GM19463 (cell line): Measurements from ENCODE around the gene DCHS2.

ENCODE experiments used
- ATAC-seq: cut with Tn5 transposase; IDR thresholded peaks from one replicate; pipeline ENCODE4 v1.9.1; 2021; ENCODE audit warnings: mild to moderate bottlenecking, moderate library complexity; ENCODE audit not compliant: unreplicated experiment

DCHS2 gene, protein sequence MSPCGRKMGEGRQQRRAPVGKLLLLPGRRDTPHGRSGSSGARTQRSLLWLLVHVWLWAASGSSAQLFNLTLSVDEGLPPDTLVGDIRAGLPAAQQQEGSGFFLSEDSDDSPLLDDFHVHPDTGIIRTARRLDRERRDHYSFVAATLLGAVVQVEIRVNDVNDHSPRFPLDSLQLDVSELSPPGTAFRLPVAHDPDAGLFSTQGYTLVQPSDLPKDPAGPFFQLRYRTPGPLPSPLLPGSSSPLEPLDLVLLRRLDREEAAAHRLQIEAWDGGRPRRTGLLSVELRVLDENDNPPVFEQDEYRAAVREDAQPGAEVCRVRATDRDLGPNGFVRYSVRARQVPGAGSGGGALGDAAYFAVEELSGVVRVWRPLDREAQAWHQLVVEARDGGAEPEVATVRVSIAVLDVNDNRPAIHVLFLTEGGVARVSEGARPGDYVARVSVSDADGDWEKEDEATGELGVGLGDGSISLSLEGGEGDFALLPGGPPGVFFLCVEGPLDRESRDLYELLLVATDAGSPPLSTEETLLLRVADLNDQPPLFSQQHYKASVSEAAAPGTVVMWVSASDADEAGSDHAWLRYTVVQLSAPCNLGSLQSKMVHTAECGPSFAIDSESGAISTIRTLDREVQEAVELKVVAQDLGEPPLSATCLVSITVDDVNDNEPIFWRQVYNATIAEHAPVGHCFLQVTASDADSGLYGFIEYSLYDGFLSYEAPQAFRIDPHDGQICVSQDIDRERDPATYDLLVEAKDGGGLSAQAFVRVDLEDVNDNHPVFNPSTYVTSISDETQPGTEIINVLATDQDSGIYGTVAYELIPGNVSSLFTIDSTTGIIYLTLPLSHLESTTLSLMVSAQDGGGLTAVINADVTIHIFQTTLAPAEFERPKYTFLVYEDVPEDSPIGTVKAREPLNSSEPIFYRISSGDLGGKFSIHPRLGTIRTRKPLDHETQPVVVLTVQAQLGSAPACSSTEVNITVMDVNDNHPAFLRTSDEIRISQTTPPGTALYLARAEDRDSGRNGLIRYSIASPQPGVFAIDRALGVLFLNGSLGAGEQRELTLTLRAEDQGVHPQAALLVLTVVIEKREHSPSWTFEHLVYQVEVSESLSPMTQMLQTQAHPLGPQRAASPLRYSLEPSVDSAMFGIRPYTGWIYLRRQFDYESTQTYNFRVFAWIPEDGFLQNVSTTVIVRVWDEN (N-terminal part only)

DNA sequence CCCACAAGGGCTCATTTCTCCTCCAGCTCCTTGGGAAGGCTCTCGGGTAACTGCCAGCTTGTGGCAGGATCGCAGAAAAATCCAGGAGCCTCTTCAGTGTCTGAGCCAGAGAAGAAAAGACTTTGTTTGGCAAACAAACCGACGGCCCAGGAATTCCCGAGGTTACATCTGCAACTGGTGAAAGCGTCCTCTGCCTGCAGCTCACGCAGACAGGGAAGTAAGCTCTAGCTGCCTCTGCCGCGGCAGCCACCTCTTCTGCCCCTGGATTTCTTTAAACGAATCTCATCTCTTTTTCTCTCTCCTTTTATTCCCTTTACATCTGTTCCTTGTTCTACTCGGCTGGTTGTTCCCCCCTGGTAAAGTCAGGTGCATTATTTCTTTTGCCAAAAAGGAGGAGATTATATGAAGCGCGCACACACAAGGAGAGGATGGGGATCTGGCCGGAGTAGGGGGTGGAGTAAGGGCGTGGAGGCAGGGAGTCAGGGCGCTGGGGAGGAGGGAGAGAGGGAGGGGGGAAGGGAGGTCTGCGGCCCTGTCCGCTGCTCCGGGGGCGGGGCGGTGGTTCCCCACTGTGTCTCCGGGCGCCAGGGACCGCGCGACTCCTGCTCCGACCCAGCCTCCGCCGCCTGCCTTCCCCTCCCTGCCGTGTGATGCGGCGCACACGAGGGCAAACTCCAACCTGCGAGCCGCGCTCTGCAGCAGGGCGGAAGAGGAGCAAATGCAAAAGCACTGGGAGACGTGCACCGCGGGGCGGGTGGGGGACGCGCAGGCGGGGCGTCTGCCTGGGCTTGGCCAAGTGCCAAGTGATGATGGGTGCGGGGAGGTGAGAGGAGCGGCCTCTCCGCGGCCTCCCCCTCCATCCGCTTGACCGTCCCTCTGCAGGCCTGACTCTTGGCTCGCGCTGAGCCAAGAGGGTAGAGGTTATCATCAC, at the start of gene DCHS2:
Gene DCHS2, minus strand, starts transcription at position 459 of the 931 bp plus-strand sequence. Its CDS starts 444 bp downstream, at position 15.
- ATAC-seq = peak; percentile 67

DNA sequence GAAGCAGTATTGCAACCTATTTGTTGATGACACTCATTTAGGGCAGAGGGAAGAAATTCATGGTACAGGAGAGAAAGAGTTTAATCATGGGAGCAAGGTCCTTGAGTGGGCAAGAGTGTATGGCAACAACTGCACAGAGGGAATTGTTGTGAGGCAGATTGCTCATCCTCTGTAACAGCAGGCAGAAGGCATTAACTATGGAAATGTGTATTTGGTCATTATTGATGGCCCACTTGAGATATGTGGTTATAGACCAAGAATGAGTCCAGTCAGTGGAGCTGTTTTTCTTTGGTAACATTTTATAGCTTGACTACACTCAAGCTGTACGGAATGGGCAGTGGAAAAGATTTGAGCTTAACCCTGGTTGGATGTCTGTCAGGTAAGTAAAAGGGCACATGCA, 42.7 kb upstream of the DCHS2 start:
- ATAC-seq = no peak

DNA sequence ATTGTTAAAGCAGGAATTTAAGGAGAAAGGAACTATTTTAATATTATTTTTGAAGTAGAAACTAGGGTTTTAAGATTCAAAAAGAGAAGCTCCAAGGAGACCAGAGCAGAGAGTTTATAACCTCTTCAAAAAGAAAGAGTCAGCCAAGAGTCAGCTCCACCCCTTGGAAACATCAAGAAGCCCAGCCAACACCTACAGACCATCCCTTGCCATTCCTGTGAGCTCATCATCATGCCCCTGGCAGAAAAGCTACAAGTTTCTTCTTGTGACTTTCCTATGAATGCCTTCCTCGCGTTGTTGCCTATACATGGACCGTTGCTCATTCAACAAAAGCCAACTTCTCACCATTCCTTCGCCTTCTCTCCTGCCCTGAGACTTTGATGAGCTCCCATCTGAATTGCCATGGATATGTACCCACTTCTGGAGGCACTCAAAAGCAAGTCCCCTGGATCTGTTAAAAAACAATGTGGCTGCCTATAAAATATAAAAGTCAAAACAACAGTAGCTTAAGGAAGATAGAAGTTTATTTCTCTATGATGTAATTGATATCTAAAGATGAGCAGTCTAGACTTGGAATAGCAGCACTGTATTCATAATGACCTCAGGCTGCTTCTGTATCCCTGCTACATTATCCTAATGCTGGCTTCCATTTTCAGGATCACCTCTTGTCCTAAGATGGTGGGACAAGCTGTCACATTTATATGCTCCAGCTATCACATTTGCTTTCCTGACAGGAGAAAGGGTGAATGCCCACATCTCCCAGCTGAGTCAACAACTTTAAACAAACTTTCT, 38.3 kb upstream of the DCHS2 start:
- no peak for ATAC-seq

GRCh38 chr4:154528869-154529268, 37.3 kb upstream of the DCHS2 start:
- no peak for ATAC-seq

GRCh38 chr4:154527308-154527707, 35.7 kb upstream of the DCHS2 start:
- no peak for ATAC-seq

- peak; percentile 58 for ATAC-seq
Observed at GRCh38 chr4:154526151-154526550, 34.6 kb upstream of the DCHS2 start.

DNA sequence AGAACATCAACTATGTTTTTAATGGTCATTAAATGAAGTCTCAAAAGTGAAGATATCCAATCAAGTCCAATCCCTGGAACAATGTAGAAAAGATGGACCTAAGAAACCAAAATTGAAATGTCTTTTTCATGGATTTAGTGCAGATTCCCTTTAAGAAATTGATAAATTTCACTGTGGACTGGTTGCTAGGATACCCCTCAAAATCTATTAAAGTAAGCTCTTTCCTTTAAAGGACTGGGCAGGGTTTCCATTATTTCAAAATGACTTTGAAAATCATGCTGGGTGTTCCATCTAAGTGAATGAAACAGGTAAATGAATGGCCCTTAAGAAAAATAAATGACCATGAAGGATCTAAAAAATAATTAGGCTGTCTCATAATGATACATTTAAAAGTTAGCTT, 30.0 kb upstream of the DCHS2 start:
- ATAC-seq = no peak

GRCh38 chr4:154519214-154519613, 27.6 kb upstream of the DCHS2 start:
- no peak for ATAC-seq

GRCh38 chr4:154517591-154517990, 26.0 kb upstream of the DCHS2 start:
- ATAC-seq = no peak

DNA sequence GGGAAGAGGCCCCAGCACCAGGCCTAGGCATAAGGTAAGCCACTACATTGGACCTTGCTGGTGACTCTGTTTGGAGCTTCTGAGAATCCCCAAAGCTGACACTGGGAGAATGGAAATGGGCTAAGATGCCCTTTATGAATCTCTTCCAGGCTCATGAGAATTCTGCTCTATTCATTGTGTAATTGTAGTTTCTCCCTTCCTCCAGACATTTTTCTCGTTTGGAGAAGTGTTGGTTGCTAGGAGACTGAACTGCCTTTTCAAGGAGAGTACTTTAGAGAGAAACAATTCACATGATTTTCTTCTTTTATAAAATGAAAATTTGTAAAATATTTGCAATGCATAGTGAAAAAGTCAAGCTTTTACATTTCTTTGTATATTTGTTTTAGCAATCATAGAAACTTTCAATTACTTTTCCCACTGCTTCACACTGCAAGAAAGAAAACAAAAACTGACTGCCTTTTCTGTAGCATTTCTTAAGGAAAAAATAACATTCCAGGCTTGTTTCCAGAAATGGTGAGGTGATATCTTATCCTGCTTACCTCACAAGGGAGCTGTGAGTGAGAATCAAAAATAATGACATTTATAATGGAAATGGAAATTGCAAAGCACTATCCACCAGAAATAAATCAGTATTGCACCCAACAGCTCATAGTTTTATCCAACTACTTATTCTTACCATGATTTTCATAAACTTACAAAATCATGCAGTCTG, 24.9 kb upstream of the DCHS2 start:
- no peak for ATAC-seq

DNA sequence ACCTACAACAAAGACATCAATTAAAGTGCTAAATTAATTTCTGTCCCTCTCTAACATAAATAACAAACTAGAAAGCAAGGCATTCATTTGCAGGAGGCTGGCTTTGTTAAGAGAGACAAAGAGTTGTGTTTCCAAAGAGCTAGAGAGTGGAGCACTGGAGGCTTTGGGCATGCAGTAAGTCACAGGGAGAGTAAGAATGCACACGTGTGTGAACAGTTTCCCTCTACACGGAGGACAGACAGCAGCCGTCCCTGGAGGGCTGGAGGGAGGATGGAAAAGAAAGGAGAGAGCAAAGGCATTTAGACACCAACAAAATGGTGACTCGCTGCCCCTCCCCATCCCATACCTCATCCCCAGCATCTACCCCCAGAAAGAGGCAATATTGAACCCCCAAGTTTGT, 20.4 kb upstream of the DCHS2 start:
- ATAC-seq = no peak

DNA sequence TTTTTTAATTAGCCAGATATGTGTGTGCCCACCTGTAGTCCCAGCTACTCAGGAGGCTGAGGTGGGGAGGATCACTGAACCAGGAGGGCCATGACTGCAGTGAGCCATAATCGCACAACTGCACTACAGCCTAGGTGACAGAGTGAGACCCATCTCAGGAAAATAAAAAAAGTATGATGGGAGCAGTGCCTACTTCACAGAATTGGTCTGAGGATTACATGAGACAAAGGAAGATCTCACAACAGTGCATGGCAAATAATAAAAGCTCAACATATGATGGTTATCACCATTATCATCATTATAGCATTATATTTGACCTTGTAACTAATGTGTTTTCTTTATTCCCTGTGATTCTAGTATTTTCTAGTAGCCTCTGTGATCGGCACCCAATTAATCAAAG, 19.9 kb upstream of the DCHS2 start:
- ATAC-seq = no peak

DNA sequence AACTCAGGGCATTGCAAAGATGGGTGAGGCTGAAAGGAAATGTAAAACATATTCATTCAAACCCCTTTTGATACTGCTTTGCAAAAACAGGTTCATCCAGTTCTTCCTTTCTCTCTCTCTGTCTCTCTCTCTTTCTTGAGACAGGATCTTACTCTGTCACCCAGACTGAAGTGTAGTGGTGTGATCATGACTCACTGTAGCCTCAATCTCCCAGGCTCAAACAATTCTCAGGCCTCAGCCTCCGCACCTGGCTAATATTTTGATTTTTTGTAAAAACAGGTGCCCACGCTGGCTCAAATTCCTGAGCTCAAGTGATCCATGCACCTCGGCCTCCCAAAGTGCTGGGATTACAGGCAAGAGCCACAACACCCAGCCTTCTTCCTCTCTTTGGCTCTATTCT, 15.6 kb upstream of the DCHS2 start:
- no peak for ATAC-seq

DNA sequence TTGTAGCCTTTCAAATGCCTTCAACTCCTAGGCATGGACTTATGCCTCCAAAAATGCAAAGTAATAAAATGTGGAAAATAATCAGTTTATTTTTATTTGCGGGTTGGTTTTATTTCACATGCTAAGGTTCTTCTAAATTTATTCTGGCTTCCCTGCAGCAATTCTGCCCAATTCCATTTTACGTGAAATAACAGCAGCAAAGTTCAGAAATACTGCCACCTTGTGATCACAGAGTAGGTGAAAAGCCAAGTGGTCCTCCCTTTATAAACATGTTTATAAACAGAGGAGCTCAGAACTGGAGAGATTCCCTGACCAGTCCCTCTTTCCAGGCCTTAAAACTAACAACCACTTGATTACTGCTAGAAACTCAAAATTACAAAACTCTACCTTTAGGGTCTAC, 14.7 kb upstream of the DCHS2 start:
- ATAC-seq = no peak

- ATAC-seq = no peak
Observed at GRCh38 chr4:154503598-154503997, 12.0 kb upstream of the DCHS2 start.

GRCh38 chr4:154502111-154502510, 10.5 kb upstream of the DCHS2 start:
- ATAC-seq = no peak

GRCh38 chr4:154497889-154498288, 6.3 kb upstream of the DCHS2 start:
- no peak for ATAC-seq

DNA sequence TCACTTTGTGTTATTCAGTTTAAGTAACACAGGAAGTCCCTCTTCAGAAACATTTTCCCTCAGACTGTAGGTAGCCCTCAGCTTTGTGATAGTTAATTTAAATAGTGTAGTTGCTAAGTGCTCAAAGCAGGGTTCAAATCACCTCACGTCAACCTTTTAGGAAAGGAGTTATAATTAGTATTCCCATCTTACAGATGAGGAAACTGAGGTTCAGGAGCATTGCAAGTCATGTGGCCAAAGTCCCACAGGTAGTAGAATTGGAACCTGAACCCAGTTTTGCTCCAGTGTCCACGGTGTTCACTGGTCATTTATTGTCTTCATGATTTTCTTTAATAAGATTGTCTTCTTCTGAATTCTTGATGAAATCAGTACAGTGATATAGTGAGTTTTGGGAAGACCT, 4.3 kb upstream of the DCHS2 start:
- no peak for ATAC-seq

DNA sequence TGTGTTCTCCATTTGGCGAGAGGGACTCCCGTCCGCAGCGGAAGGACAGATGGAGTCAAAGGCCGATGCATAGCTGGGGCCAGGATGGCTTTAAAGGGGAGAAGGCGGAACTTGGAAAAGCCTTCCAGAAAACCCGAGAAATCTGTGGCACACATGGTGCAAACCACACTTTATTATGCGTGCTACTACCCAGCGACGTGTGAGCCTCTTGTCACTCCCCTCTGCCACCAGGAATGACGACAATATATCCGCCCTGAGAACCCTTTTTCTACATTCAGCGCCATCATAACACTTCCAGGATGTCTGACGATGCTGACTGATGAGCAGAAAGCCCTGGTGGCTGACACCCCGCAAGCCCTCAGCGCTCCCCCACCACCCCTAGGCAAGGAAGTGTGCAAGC, 689 bp upstream of the DCHS2 start:
- ATAC-seq = no peak
